Thyroid gland (tissue), 4 donors: ENCODE results near the gene VEPH1.

Experiments used
- CTCF ChIP-seq, 6 experiments: fragments of 200-600 bp in 3 of 6; fragments of 450-650 bp in 3 of 6; sonication (generic) in 3 of 6; IDR thresholded peaks; one replicate each; pipeline ENCODE4 v1.5.1; 2016 to 2019; ENCODE audit warnings: antibody characterized with exemption in 6 of 6, mild to moderate bottlenecking in 2 of 6, inconsistent platforms in 1 of 6, moderate library complexity in 1 of 6
- POLR2A ChIP-seq, 2 donors: fragments of 450-650 bp; IDR thresholded peaks; one replicate each; pipeline ENCODE4 v1.6.1; 2017; ENCODE audit warnings: antibody characterized with exemption in 2 of 2, mild to moderate bottlenecking in 2 of 2, moderate library complexity in 1 of 2

- no peak for TF ChIP-seq CTCF (IDR thresholded peaks at IDR 0.05)
- no peak for TF ChIP-seq POLR2A (IDR thresholded peaks at IDR 0.05)
These were observed 10.4 kb upstream of the VEPH1 start for GRCh38 chr3:157513585-157513984.
